GM19455 (cell line): Measurements from ENCODE around the gene RGP1.

Experiments
- ATAC-seq: cut with Tn5 transposase; IDR thresholded peaks from one replicate; pipeline ENCODE4 v1.9.1; 2021; ENCODE audit not compliant: unreplicated experiment

The RGP1 gene

DNA sequence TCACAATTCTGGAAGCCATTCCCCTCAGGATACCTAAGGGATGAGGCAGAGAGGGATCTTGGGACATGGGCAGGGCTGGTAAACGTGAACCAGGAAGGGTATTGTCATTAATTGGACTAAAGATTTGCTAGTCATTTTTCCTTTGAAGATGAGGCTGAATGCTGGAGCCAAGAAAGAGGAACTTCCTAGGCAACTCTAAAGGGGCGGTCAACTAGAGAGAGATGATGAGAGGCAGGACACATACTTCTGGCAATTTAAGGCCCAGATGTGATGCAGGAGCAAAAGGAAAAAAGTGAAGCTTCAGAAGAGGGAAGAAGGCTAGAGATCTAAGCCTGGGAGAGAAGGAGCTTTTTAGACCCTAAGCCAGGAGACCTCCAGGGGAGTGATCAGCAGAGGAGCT is 5.6 kb upstream of the RGP1 start:
- no peak for ATAC-seq

DNA sequence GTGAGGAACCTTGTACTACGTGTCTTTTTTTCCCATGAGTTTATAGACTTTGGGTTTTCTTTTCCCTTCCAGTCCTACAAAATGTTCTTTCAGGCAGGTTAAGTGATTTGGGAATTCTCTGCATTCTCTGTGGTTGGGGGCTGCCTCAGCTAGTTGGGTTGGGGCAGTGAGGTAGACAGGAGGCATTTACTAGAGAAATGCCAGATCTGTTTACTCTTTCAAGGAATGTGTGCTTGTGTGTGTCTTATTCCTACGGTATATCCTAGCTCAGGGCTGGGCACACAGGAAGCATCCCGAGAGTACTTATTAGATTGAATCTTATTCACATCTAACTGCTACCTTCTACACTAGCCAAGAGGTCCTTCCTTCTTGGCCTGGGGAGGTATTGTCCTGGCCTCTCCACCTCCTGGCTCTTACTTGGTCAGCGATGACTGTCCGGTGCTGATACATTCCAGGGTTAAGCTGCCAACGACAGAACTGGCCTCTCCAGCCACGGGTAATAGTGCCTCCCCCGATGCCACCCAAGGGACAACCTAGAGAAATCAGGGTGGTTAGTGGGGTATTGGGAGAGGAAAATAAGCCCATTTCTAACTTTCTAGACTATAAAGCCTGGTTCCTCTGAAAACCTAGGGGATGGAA is 5.1 kb upstream of the RGP1 start:
- no peak for ATAC-seq

DNA sequence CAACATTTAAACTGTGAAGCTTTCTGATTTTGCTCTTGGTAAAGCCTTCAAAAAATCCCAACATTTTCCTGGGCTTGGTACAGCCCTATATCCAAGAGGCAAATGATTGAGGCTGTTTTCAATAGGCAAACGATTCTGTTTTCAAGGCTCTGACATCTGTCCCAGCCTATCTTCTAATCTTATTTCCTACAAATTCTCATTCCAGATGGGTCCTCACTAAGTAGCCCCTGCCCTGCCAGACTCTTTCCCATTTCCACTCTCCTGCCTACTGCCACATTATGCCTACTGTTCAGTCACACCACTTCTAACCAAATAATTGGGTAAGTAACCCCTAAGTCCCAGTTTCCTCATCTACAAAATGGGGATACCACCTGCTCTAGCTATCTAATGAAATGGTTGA is 3.5 kb upstream of the RGP1 start:
- ATAC-seq: no peak

DNA sequence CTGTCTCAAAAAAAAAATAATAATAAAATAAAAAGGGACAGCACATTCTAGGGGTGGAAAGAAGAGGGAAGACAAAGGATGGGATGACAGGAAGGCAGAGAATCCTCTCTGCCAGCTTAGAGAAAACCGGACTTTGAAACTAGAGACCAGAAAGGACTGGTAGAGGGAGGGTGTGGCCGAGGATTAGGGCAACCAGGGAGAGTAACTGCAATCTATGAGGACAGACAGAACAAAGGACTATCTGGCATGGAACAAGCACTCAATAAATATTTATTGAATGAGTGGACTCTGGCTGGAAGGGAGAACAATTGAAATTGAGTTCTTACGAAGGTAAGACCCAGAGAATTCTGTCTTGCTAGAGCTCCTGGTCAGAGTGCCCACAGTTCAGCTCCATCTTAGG is 2.5 kb upstream of the RGP1 start:
- no peak for ATAC-seq

DNA sequence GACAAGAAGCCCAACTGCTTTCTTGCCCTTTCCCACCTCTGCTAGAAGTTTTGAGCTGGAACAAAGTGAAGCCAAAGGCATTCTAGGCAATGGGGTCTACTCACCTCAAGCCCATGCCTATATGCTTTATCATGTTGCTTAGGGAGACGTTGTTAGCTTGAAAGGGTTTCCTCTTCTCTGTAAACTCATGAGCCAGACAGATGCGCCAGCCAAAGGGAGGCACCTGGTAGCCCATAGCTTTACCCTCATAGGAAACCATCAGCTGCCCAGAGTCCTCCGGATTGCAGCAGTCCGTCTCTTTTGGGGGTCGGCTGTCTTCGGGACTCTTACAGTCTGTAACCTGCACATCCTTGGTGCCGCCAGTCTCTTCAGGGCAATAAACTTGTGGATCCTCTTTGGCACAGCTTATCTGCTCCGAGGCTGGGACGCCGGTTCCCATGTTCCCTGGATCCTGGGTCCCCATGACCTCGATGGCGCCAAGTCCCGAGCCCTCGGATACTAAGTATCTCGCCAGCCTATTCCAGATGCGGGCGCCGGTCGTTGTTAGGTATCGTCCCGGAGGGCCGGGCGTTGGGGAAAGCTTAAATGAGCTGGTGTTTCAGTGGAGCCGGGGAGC is 737 bp upstream of the RGP1 start:
- ATAC-seq: no peak

DNA sequence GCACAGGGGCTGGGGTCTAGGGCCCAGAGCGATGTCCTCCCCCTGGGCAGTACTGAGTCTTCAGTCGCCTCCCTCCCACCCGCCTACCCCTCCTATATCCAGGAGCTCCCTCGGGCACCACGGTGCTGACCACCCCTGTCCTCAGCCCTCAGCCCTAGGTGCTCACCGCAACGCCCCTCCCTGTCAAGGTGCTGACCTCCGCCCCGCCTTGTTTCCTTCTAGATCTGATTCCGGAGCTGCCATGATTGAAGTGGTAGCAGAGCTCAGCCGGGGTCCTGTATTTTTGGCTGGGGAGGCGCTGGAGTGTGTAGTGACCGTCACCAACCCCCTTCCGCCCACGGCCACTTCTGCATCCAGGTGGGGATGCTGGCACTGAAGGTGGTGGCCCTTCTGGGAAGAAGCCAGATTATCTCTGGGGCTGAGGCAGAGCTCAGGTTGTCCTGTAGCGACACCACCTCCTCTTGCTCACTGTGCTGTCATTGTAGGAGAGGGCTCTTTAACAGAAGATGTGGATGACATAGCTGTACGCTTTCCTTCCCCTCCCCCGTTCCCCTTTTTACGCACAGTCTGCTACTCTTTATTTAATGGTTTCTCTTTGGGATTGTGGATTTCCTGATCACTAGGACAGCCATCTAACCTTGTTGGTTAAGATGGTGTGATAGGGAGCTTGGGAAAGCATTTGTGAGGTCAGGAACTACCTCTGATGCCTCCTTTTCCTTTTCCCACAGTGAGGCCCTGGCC is 598 bp downstream of the RGP1 start:
- ATAC-seq: peak; percentile 36

DNA sequence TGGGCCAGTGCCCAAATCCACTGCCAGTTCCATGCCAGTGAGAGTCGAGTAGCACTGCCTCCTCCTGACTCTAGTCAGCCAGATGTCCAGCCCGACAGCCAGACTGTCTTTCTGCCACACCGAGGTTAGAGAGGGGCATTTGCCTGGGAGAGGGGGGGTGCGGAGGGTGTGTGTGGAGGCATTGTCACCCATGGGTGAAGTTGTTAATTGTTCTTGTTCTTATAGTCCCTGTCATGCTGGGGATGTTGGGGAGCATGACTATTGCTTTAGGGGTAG is 1.1 kb downstream of the RGP1 start:
- no peak for ATAC-seq

DNA sequence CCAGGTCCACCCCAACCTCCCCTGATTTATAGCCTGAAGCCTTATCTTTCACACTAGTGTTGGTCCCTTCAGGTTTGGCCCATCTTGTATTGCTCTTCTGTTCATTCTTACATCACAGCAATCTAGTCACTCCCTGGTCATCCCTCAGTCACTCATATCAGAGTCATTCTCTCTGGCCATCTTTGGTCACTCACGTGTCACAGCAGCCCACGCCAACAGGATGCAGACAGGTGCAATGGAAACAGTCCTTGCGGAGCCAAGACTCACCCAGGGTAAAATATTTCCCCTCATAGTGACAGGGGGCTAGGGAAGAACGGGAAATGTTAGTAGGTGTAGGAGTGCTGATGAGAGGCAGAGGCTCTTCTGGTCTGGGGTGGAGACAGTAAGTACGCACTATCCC is 4.4 kb downstream of the RGP1 start:
- no peak for ATAC-seq

DNA sequence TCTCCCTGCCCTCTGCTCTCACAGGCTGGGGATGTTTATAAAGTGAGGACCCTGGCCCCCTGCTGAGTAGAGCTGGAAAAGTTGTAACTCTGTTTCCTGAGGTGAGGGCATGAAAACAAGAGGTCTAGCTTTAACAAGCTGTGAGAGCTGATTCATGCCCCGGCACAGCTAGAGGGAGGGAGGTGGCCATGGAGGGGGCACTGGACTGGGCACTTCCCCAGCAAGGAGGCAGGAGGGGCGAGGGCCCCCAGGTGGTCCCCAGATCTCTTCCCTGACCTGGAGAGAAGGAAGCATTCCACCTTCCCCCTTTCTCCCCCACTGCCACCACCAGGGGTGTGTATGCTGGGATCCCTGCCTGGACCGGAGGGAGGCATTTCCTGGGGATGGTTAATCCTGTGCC is 5.2 kb downstream of the RGP1 start, which contains the start of gene MSMP:
Gene MSMP (minus strand): TSS at position 13 of the 400 bp plus-strand sequence. CDS start 147 bp downstream, outside the sequence.
- ATAC-seq: no peak

DNA sequence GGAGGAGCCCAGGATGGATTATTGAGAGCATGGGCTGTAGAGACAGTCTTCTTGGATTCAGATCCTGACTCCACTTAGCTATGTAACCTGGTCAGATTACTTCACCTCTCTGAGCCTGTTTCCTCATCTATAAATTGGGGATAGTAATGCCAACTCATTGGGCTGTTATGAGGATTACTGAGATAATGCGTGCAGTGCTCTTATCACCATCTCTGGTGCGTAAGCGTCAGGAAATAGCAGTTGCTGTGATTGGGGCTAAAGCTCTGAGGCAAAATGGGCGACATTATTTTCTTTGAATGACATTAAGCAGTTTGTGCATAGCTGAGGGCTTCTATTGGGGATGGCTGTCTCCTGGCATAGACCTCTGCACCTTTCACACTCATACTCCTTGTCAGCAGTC is 6.0 kb downstream of the RGP1 start:
- ATAC-seq: no peak

DNA sequence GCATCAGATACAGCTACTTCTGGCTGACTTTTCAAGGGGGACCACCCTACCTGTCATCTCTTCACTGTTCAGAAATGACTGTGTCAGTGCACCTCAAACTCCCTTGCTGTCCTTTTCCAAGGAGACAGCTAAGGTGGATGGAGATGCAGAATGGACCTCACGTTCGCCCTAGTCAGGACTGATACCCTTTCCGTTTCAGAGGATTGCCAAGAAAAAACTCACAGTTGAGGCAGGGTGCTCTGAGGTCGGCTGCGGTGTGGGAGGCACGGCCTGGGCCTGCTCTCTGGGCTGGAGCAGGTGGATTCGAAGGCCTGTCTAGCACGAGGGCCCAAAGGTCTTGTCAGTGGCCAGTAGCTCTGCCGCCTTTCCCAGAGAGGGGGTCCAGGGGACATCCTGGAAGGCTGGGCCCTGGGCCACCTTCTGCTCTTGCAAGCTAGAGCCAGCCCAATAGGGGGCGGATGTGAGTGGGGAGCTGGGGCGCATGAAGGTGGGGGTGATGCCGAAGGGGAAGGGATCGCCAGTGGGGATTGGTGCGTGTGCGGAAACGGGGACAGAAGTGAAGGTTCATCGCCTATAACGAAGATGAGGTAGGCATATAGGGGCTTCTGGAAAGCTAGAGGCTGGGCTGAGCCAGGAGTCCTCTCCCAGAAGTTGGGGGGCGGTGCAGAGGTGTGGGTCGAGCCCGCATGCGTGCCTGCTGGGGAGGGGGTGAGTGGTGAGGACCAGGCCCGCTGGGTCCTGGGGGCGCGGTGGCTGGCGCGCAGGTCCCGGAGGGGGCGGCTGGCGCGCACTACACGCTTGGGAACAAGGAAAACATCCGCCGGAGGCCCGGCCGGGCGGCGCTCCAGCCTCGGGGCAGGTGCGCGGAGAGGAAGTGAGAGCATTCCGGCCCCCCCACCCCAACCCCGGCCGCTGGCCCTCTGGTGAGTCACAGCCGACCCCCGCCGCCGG is 7.5 kb downstream of the RGP1 start:
- ATAC-seq: no peak

DNA sequence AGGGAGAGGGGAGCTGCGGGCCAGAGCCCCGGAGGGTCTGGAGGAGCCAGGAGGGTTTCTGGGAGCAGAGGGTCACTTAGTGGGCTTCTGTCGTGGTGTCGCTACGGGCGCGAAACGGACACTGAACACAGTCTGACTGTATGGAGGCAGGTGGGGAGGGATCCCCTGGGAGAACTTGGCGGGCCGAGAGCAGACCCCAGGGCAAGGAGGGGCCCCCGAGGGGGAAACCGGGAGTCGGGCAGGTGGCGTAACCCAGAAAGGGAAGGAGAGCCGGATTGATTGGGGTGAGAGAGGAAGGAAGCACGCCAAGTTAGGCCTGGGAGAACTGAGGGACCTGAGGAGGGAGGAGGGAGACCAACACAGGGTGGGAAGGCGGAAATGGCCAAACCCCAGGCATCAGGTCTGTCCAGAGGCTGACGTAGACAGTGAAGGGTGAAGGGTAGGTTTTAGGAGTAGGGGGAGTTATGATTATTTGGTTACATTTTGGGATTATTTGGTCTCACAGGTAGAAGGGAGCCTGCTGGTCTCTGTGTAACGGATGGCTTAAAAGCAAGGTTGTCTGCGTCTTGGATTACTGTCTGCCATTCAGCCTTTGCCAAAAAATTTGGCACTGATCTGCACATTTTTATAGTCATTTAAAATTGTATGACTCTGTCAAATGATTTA is 8.3 kb downstream of the RGP1 start:
- ATAC-seq: no peak

DNA sequence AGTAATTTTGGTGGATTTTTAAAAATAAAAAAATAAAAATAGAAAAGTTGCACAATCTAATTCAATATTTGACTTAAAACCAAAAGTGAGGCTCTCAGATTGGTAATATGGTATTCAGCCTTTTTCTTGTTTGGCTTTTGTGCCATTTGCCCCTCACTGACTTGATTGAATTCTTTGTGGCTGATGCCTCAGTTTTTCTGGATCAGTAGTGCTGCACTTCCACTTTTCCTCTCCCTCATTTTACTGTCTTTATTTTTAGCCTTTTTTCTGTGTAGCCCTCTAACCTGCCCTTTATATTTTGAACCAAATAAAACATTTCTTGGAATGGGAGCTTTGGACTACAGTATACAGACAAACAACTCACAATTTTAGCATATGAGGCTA is 8.8 kb downstream of the RGP1 start:
- no peak for ATAC-seq

DNA sequence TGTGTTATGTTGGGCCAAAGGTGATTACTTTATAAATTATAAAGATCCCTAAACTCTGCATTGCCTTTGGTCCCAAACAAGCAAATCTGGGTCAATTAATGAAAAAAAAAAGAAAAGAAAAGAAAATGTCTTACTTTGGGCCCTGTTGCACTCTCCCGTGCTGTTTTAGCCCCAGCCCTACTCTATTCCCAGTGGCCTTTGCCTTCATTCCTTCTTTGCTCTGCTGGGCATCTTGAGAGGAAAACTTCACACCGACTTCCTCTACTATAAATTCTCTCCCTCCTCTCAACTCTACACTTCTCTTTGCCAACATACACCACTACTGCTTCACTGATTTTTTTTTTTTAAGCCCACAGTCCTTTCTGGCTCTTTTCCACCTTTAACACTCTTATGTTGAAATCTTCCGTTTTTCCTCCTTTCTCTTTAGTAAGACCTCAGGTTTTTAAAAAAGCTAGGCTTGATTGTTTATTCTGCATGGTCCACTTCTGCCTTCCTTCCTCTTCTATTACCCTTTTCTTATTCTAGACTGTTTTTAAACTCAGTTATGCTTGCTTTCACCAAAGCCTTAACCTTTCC is 9.5 kb downstream of the RGP1 start:
- no peak for ATAC-seq

DNA sequence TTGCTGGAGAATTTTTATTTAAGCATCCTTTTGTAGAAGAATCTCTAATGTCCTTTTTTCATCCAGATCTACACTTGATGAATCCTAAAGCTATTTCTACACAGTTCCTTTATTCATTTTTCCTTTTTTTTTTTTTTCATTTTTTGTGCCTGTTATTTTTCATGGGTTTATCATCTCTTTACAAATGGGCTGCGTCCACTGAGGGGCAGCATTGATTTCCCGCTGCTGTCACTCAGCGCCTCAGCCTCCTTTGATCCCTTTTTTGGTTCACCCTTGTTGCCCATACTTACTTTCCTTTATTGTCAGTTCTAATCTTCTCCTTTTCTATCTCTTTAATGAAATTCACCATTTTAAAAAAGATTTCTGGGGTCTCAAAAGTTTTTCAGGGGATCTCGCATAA is 10.7 kb downstream of the RGP1 start:
- no peak for ATAC-seq

DNA sequence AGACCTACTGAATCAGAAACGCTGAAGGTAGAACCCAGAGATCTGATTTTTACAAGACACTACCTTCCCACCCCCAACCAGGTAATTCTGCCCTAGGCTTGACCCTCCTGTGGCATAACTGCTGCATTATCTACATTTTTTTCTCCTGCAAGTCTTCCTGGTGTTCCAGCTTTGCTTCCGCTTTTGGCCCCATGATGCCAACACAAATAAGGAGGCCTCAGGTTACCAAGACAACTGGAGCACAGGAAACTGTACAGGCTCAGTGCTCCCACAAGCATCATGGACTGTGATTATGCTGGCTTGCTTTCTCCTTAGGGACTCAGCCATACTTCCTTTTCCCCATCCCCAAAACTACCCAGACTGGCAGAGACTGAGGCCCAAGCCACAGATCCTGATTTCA is 11.6 kb downstream of the RGP1 start:
- ATAC-seq: no peak

DNA sequence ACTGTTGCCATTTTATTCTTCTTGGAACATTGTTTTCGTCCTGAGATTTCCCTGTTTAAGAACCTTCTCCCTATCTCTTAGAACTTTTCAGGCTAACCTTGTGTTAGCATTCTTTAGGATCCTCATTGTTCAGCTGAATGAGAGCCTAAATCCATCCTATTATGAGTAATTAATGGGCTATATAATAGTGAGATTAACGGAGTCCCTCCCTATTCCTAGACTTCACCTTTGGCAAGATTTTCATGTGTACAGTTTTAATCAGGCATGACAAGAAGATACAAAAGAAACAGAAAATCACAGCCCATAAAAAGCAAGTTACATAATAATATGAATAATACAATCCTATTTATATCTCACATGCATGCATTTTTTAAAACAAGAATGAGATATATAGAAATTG is 14.1 kb downstream of the RGP1 start:
- ATAC-seq: no peak

DNA sequence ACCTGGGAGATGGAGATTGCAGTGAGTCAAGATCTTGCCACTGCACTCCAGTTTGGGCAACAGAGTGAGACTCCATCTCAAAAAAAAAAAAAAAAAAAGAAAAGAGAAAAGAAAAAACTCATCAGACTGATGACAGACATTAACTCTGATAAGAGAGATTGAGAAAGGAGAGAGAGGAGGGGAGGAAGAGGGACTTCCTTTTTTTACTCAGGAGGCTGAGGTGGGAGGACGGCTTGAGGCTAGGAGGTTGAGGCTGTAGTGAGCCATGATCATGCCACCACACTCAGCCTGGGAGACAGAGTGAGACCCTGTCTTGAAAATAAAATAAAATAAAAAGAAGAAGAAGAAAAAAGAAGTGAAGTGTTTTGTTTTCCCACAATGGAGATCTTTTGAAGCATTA is 14.7 kb downstream of the RGP1 start:
- ATAC-seq: no peak

DNA sequence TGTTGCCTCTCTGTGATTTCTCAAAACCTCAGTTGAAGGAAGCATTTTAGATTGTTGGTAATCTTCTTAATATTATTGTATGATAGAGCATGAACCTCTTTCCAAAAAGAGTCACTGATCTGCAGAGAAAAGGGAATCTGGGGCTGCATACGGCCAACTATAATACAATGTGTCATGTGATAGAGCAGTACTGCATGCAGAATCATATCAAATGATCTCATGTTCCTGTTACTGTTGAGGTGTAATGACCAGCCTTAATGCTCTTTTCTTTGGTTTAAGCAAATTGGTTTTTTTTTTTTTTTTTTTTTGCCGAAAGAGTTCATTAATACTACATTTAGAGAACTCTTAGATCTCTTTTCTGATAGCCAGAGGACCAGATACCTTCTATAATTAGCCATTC is 17.9 kb downstream of the RGP1 start:
- no peak for ATAC-seq

DNA sequence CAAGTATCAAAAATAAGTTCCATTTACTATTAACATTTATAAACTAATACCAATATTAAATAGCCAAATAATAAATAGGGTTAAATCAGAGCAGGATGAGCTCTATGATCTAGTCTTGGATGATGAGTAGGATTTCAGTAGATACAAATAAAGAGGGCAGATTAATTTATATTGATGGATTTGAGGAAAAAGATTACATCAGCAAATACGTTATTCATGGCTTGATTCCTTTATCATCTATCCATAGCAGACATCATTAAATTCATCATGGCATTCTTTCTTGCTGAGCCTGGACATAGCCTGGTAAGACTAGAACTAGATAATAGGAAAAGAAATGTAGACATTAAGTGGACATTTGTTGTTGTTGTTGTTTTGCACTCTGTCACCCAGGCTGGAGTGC is 18.4 kb downstream of the RGP1 start:
- no peak for ATAC-seq

DNA sequence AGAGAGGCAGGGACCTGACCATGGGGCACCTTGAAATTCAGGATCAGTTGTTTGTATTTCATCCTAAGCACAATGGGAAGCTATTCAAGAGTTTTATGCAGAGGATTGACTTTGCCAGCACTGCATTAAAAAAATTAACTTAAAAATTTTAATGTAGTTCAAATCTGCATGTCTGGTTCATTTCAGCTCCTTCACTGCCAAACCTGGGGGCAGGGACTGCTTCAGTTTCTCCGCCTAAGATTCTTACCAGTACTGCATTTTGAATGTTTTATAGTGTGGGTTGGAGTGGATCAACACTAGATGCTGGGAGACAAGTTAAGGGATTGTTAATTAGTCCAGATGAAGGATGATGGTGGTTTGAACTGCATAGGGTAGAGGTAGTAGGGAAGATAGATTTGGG is 20.7 kb downstream of the RGP1 start:
- no peak for ATAC-seq
